ENCODE measurements around the gene DSPP. TPM values are rescaled to one million over a fixed set of nuclear protein-coding genes. Genes with fewer than 3 reads are reported as not detected.

The DSPP gene
- total and polyA plus RNA-seq, 7 donors: not detected

- Histone ChIP-seq H3K4me3 (no peak overlapping the region), H3K27ac (no peak overlapping the region), H3K36me3 (no peaks in the 10 kb centered on the region), H3K4me1 (no peaks in the 10 kb centered on the region), H3K9me3 (no peaks in the 10 kb centered on the region), H3K27me3 (no peaks in the 10 kb centered on the region)
- WGBS, 2 donors: 90 to 95% methylated on average over 1 of the region's 1 CpG
- no peak for DNase-seq
- intact Hi-C loops (cut with DNase I): no loop called here
- TF ChIP-seq POLR2A (IDR thresholded peaks at IDR 0.05) (no peak), POLR2AphosphoS5 (IDR thresholded peaks at IDR 0.05) (no peak), CTCF (IDR thresholded peaks at IDR 0.05) (no peak), EP300 (IDR thresholded peaks at IDR 0.05) (no peak)
Measured at GRCh38 chr4:87575408-87575807, 32.9 kb upstream of the DSPP start.

GRCh38 chr4:87575983-87576382 lies 32.3 kb upstream of the DSPP start:
- no peak for DNase-seq
- H3K27ac ChIP-seq: no peak overlapping the region
- no peak for TF ChIP-seq CTCF (IDR thresholded peaks at IDR 0.05)
- TF ChIP-seq EP300 (IDR thresholded peaks at IDR 0.05): no peak
- no peak for TF ChIP-seq POLR2A (IDR thresholded peaks at IDR 0.05)
- TF ChIP-seq POLR2AphosphoS5 (IDR thresholded peaks at IDR 0.05): no peak
- H3K4me1 ChIP-seq: no peaks in the 10 kb centered on the region
- no peaks in the 10 kb centered on the region for H3K27me3 ChIP-seq
- no peak overlapping the region for H3K4me3 ChIP-seq
- intact Hi-C loops (cut with DNase I): no loop called here
- no peaks in the 10 kb centered on the region for H3K36me3 ChIP-seq
- no peaks in the 10 kb centered on the region for H3K9me3 ChIP-seq

GRCh38 chr4:87579478-87579877 lies 28.9 kb upstream of the DSPP start:
- DNase-seq: no peak
- Histone ChIP-seq H3K4me3 (no peak overlapping the region), H3K36me3 (no peaks in the 10 kb centered on the region), H3K9me3 (no peaks in the 10 kb centered on the region), H3K27ac (no peak overlapping the region), H3K27me3 (no peaks in the 10 kb centered on the region), H3K4me1 (no peaks in the 10 kb centered on the region)
- intact Hi-C loops (cut with DNase I): no loop called here
- WGBS, 2 donors: 49 to 64% methylated on average over 2 of the region's 2 CpGs
- TF ChIP-seq POLR2AphosphoS5 (IDR thresholded peaks at IDR 0.05) (no peak), POLR2A (IDR thresholded peaks at IDR 0.05) (no peak), EP300 (IDR thresholded peaks at IDR 0.05) (no peak), CTCF (IDR thresholded peaks at IDR 0.05) (no peak)

- Histone ChIP-seq H3K9me3 (no peaks in the 10 kb centered on the region), H3K27me3 (no peaks in the 10 kb centered on the region), H3K4me3 (no peak overlapping the region), H3K36me3 (no peaks in the 10 kb centered on the region), H3K27ac (no peak overlapping the region), H3K4me1 (no peaks in the 10 kb centered on the region)
- WGBS, 2 donors: 62 to 65% methylated on average over 3 of the region's 3 CpGs
- intact Hi-C loops (cut with DNase I): no loop called here
- DNase-seq: no peak
- TF ChIP-seq EP300 (IDR thresholded peaks at IDR 0.05) (no peak), POLR2AphosphoS5 (IDR thresholded peaks at IDR 0.05) (no peak), POLR2A (IDR thresholded peaks at IDR 0.05) (no peak), CTCF (IDR thresholded peaks at IDR 0.05) (no peak)
Measured at GRCh38 chr4:87580057-87580456, 28.3 kb upstream of the DSPP start.

- TF ChIP-seq EP300 (IDR thresholded peaks at IDR 0.05) (no peak), POLR2A (IDR thresholded peaks at IDR 0.05) (no peak), CTCF (IDR thresholded peaks at IDR 0.05) (no peak), POLR2AphosphoS5 (IDR thresholded peaks at IDR 0.05) (no peak)
- H3K9me3 ChIP-seq: no peaks in the 10 kb centered on the region
- intact Hi-C loops (cut with DNase I): no loop called here
- no peaks in the 10 kb centered on the region for H3K4me1 ChIP-seq
- DNase-seq: no peak
- no peak overlapping the region for H3K4me3 ChIP-seq
- H3K27me3 ChIP-seq: no peaks in the 10 kb centered on the region
- no peaks in the 10 kb centered on the region for H3K36me3 ChIP-seq
- no peak overlapping the region for H3K27ac ChIP-seq
- 86 to 88% methylated on average over 2 of the region's 2 CpGs for WGBS, 2 donors
Measured at GRCh38 chr4:87584222-87584908, 24.0 kb upstream of the DSPP start.
